Sigmoid colon (tissue), 7 donors: ENCODE data around the gene DNAJA3. TPM values are rescaled to one million over a fixed set of nuclear protein-coding genes. Genes with fewer than 3 reads are reported as not detected.

Experiments used
- DNase-seq: peaks from one replicate; pipeline ENCODE4 v3.0.0-alpha.2; 2019
- H3K27ac ChIP-seq, 4 donors: fragments of 200-600 bp; sonication (generic); one replicate each; pipeline ENCODE4 v1.5.1; 2016 to 2019; ENCODE audit warnings: mild to moderate bottlenecking in 1 of 4
- H3K27me3 ChIP-seq, 3 donors: fragments of 200-600 bp; sonication (generic); one replicate each; pipeline ENCODE4 v1.5.1; 2019; ENCODE audit warnings: mild to moderate bottlenecking in 1 of 3
- H3K36me3 ChIP-seq, 4 donors: fragments of 200-600 bp; sonication (generic); one replicate each; pipeline ENCODE4 v1.5.1; 2016 to 2019
- H3K4me1 ChIP-seq, 4 donors: fragments of 200-600 bp; sonication (generic); one replicate each; pipeline ENCODE4 v1.5.1; 2017 to 2019
- H3K4me3 ChIP-seq, 4 donors: fragments of 200-600 bp; sonication (generic); one replicate each; pipeline ENCODE4 v1.5.1; 2017 to 2019; ENCODE audit warnings: mild to moderate bottlenecking in 2 of 4, moderate library complexity in 1 of 4
- H3K9me3 ChIP-seq, 4 donors: fragments of 200-600 bp in 3 of 4; sonication (generic) in 3 of 4; one replicate each; pipeline versions ENCODE4 v1.5.1 to v1.6.1; 2013 to 2019
- CTCF ChIP-seq, 4 experiments: fragments of 450-650 bp in 3 of 4; fragments of 200-600 bp in 1 of 4; IDR thresholded peaks; one replicate each; pipeline ENCODE4 v1.5.1; 2016 to 2019; ENCODE audit warnings: antibody characterized with exemption in 4 of 4, mild to moderate bottlenecking in 3 of 4, moderate library complexity in 2 of 4
- EP300 ChIP-seq, 4 donors: sonication (generic); formaldehyde crosslinking; IDR thresholded peaks; one replicate each; pipeline ENCODE4 v1.6.1; 2017; ENCODE audit warnings: antibody characterized with exemption in 4 of 4
- POLR2A ChIP-seq, 2 donors: fragments of 450-650 bp; IDR thresholded peaks; one replicate each; pipeline ENCODE4 v1.6.1; 2016; ENCODE audit warnings: antibody characterized with exemption in 2 of 2, mild to moderate bottlenecking in 2 of 2, moderate library complexity in 2 of 2
- POLR2AphosphoS5 ChIP-seq, 4 donors: sonication (generic); formaldehyde crosslinking; IDR thresholded peaks; one replicate each; pipeline ENCODE4 v1.6.1; 2017; ENCODE audit warnings: antibody characterized with exemption in 4 of 4
- WGBS, 2 donors: extraction: QIAGEN DNeasy Blood & Tissue Kit; methylation state at CpG; one replicate each; pipeline ENCODE4 v1.1.7; 2013; 5-methylcytosine and 5-hydroxymethylcytosine counted together
- intact Hi-C: fragments of 100-400 bp; cut with DNase I; formaldehyde crosslinking; loops from one replicate; pipeline ENCODE4 v1.15.1; 2023
- polyA plus RNA-seq, 3 donors: library from polyadenylated mRNA; stranded (reverse); fragments of 200-250 nt; gene quantifications; one replicate each; pipeline ENCODE4 v1.2.3, GENCODE V29; 2013
- total RNA-seq, 4 donors: library from RNA; depleted of rRNA; stranded (reverse); fragments of >200 nt; gene quantifications; one replicate each; pipeline ENCODE4 v1.1.0, GENCODE V29; 2016
- donor health status: healthy with polysubstance abuse.
- donor health status: Bipolar disorder and iron deficiency.
- donor health status: healthy.

The DNAJA3 gene
- total and polyA plus RNA-seq, 7 donors: 28.2 to 53.3 (median 44.2) TPM

GRCh38 chr16:4486126-4486893 lies 60.6 kb downstream of the DNAJA3 start:
- H3K4me3 ChIP-seq: no peak overlapping the region
- H3K9me3 ChIP-seq: no peaks in the 10 kb centered on the region
- H3K4me1 ChIP-seq: peaks cover 0 to 4% (median 0%) of the 10 kb centered on the region in 4 donors
- peak overlapping the region in 3 of 4 donors; percentile 15 to 47 (median 18) for H3K27ac ChIP-seq
- 94 to 98% methylated on average over 3 of the region's 3 CpGs for WGBS, 2 donors
- intact Hi-C loops: no loop called here
- no peak for DNase-seq
- no peaks in the 10 kb centered on the region for H3K27me3 ChIP-seq
- TF ChIP-seq POLR2A (IDR thresholded peaks at IDR 0.05): no peak
- peak in 1 of 4 donors; percentile 17 for TF ChIP-seq POLR2AphosphoS5 (IDR thresholded peaks at IDR 0.05)
- TF ChIP-seq CTCF (IDR thresholded peaks at IDR 0.05): no peak
- peak in 1 of 4 donors; percentile 14 for TF ChIP-seq EP300 (IDR thresholded peaks at IDR 0.05)
- H3K36me3 ChIP-seq: peaks cover 0 to 28% (median 5%) of the 10 kb centered on the region in 4 donors

- Histone ChIP-seq H3K9me3 (no peaks in the 10 kb centered on the region), H3K4me1 (peaks cover 0 to 4% (median 0%) of the 10 kb centered on the region in 4 donors), H3K36me3 (peaks cover 0 to 28% (median 5%) of the 10 kb centered on the region in 4 donors), H3K4me3 (no peak overlapping the region), H3K27me3 (no peaks in the 10 kb centered on the region), H3K27ac (no peak overlapping the region)
- TF ChIP-seq POLR2AphosphoS5 (IDR thresholded peaks at IDR 0.05) (no peak), CTCF (IDR thresholded peaks at IDR 0.05) (no peak), POLR2A (IDR thresholded peaks at IDR 0.05) (no peak), EP300 (IDR thresholded peaks at IDR 0.05) (no peak)
- WGBS, 2 donors: 72 to 78% methylated on average over 5 of the region's 5 CpGs
- intact Hi-C loops: no loop called here
- DNase-seq: no peak
Observed at GRCh38 chr16:4487955-4488498, 62.4 kb downstream of the DNAJA3 start.

GRCh38 chr16:4488499-4488967 lies 62.9 kb downstream of the DNAJA3 start:
- Histone ChIP-seq H3K27ac (no peak overlapping the region), H3K36me3 (peaks cover 0 to 28% (median 5%) of the 10 kb centered on the region in 4 donors), H3K27me3 (no peaks in the 10 kb centered on the region), H3K9me3 (no peaks in the 10 kb centered on the region), H3K4me1 (peaks cover 0 to 4% (median 0%) of the 10 kb centered on the region in 4 donors), H3K4me3 (no peak overlapping the region)
- DNase-seq: no peak
- TF ChIP-seq CTCF (IDR thresholded peaks at IDR 0.05) (no peak), POLR2AphosphoS5 (IDR thresholded peaks at IDR 0.05) (no peak), POLR2A (IDR thresholded peaks at IDR 0.05) (no peak), EP300 (IDR thresholded peaks at IDR 0.05) (no peak)
- intact Hi-C loops: no loop called here
- 54 to 89% methylated on average over 1 of the region's 1 CpG for WGBS, 2 donors

- intact Hi-C loops: no loop called here
- Histone ChIP-seq H3K9me3 (no peaks in the 10 kb centered on the region), H3K27ac (no peak overlapping the region), H3K4me3 (no peak overlapping the region), H3K27me3 (no peaks in the 10 kb centered on the region), H3K4me1 (peaks cover 0 to 4% (median 0%) of the 10 kb centered on the region in 4 donors), H3K36me3 (peaks cover 0 to 28% (median 5%) of the 10 kb centered on the region in 4 donors)
- no peak for DNase-seq
- no peak for TF ChIP-seq POLR2A (IDR thresholded peaks at IDR 0.05)
- TF ChIP-seq POLR2AphosphoS5 (IDR thresholded peaks at IDR 0.05): no peak
- no peak for TF ChIP-seq CTCF (IDR thresholded peaks at IDR 0.05)
- no peak for TF ChIP-seq EP300 (IDR thresholded peaks at IDR 0.05)
- WGBS, 2 donors: 86 to 97% methylated on average over 5 of the region's 5 CpGs
Observed at GRCh38 chr16:4489030-4489429, 63.4 kb downstream of the DNAJA3 start.
